Sigmoid colon (tissue), 7 donors: Measurements from ENCODE around the gene DSTN. TPM values are rescaled to one million over a fixed set of nuclear protein-coding genes. Genes with fewer than 3 reads are reported as not detected.

ENCODE experiments used
- DNase-seq: peaks from one replicate; pipeline ENCODE4 v3.0.0-alpha.2; 2019
- H3K27ac ChIP-seq, 4 donors: fragments of 200-600 bp; sonication (generic); one replicate each; pipeline ENCODE4 v1.5.1; 2016 to 2019; ENCODE audit warnings: mild to moderate bottlenecking in 1 of 4
- H3K27me3 ChIP-seq, 3 donors: fragments of 200-600 bp; sonication (generic); one replicate each; pipeline ENCODE4 v1.5.1; 2019; ENCODE audit warnings: mild to moderate bottlenecking in 1 of 3
- H3K36me3 ChIP-seq, 4 donors: fragments of 200-600 bp; sonication (generic); one replicate each; pipeline ENCODE4 v1.5.1; 2016 to 2019
- H3K4me1 ChIP-seq, 4 donors: fragments of 200-600 bp; sonication (generic); one replicate each; pipeline ENCODE4 v1.5.1; 2017 to 2019
- H3K4me3 ChIP-seq, 4 donors: fragments of 200-600 bp; sonication (generic); one replicate each; pipeline ENCODE4 v1.5.1; 2017 to 2019; ENCODE audit warnings: mild to moderate bottlenecking in 2 of 4, moderate library complexity in 1 of 4
- H3K9me3 ChIP-seq, 4 donors: fragments of 200-600 bp in 3 of 4; sonication (generic) in 3 of 4; one replicate each; pipeline versions ENCODE4 v1.5.1 to v1.6.1; 2013 to 2019
- CTCF ChIP-seq, 4 experiments: fragments of 450-650 bp in 3 of 4; fragments of 200-600 bp in 1 of 4; IDR thresholded peaks; one replicate each; pipeline ENCODE4 v1.5.1; 2016 to 2019; ENCODE audit warnings: antibody characterized with exemption in 4 of 4, mild to moderate bottlenecking in 3 of 4, moderate library complexity in 2 of 4
- EP300 ChIP-seq, 4 donors: sonication (generic); formaldehyde crosslinking; IDR thresholded peaks; one replicate each; pipeline ENCODE4 v1.6.1; 2017; ENCODE audit warnings: antibody characterized with exemption in 4 of 4
- POLR2A ChIP-seq, 2 donors: fragments of 450-650 bp; IDR thresholded peaks; one replicate each; pipeline ENCODE4 v1.6.1; 2016; ENCODE audit warnings: antibody characterized with exemption in 2 of 2, mild to moderate bottlenecking in 2 of 2, moderate library complexity in 2 of 2
- POLR2AphosphoS5 ChIP-seq, 4 donors: sonication (generic); formaldehyde crosslinking; IDR thresholded peaks; one replicate each; pipeline ENCODE4 v1.6.1; 2017; ENCODE audit warnings: antibody characterized with exemption in 4 of 4
- WGBS, 2 donors: extraction: QIAGEN DNeasy Blood & Tissue Kit; methylation state at CpG; one replicate each; pipeline ENCODE4 v1.1.7; 2013; 5-methylcytosine and 5-hydroxymethylcytosine counted together
- intact Hi-C: fragments of 100-400 bp; cut with DNase I; formaldehyde crosslinking; loops from one replicate; pipeline ENCODE4 v1.15.1; 2023
- polyA plus RNA-seq, 3 donors: library from polyadenylated mRNA; stranded (reverse); fragments of 200-250 nt; gene quantifications; one replicate each; pipeline ENCODE4 v1.2.3, GENCODE V29; 2013
- total RNA-seq, 4 donors: library from RNA; depleted of rRNA; stranded (reverse); fragments of >200 nt; gene quantifications; one replicate each; pipeline ENCODE4 v1.1.0, GENCODE V29; 2016
- donor health status: healthy with polysubstance abuse.
- donor health status: Bipolar disorder and iron deficiency.
- donor health status: healthy.

The DSTN gene
- total and polyA plus RNA-seq, 7 donors, result 429 to 2,237 (median 1,872) TPM

GRCh38 chr20:17627101-17627955, 57.5 kb downstream of the DSTN start:
- H3K9me3 ChIP-seq, result no peaks in the 10 kb centered on the region
- H3K4me3 ChIP-seq, result no peak overlapping the region
- 68 to 84% methylated on average over 27 of the region's 27 CpGs for WGBS, 2 donors
- H3K36me3 ChIP-seq, result peaks cover 0 to 92% (median 58%) of the 10 kb centered on the region in 4 donors
- no peak for TF ChIP-seq EP300 (IDR thresholded peaks at IDR 0.05)
- intact Hi-C loops, result no loop called here
- peak overlapping the region in 2 of 4 donors; percentile 14 to 52 for H3K27ac ChIP-seq
- no peaks in the 10 kb centered on the region for H3K27me3 ChIP-seq
- no peaks in the 10 kb centered on the region for H3K4me1 ChIP-seq
- peak; percentile 65 for DNase-seq

GRCh38 chr20:17628101-17628841, 58.4 kb downstream of the DSTN start:
- Histone ChIP-seq H3K27me3 (no peaks in the 10 kb centered on the region), H3K9me3 (no peaks in the 10 kb centered on the region), H3K36me3 (peaks cover 7 to 92% (median 58%) of the 10 kb centered on the region in 4 donors), H3K27ac (no peak overlapping the region), H3K4me1 (no peaks in the 10 kb centered on the region), H3K4me3 (no peak overlapping the region)
- DNase-seq, result peak; percentile 55
- intact Hi-C loops, result no loop called here
- TF ChIP-seq CTCF (IDR thresholded peaks at IDR 0.05) (no peak), POLR2A (IDR thresholded peaks at IDR 0.05) (no peak), POLR2AphosphoS5 (IDR thresholded peaks at IDR 0.05) (no peak), EP300 (IDR thresholded peaks at IDR 0.05) (no peak)
- 87 to 93% methylated on average over 18 of the region's 18 CpGs for WGBS, 2 donors

- TF ChIP-seq EP300 (IDR thresholded peaks at IDR 0.05) (no peak), POLR2AphosphoS5 (IDR thresholded peaks at IDR 0.05) (no peak), CTCF (IDR thresholded peaks at IDR 0.05) (no peak), POLR2A (IDR thresholded peaks at IDR 0.05) (no peak)
- DNase-seq, result no peak
- H3K4me1 ChIP-seq, result peaks cover 0 to 4% (median 3%) of the 10 kb centered on the region in 4 donors
- H3K9me3 ChIP-seq, result no peaks in the 10 kb centered on the region
- H3K27me3 ChIP-seq, result no peaks in the 10 kb centered on the region
- H3K4me3 ChIP-seq, result no peak overlapping the region
- peaks cover 10 to 92% (median 55%) of the 10 kb centered on the region in 4 donors for H3K36me3 ChIP-seq
- H3K27ac ChIP-seq, result no peak overlapping the region
- intact Hi-C loops, result no loop called here
- 87 to 93% methylated on average over 8 of the region's 8 CpGs for WGBS, 2 donors
These were observed 59.1 kb downstream of the DSTN start for GRCh38 chr20:17629025-17629424.

GRCh38 chr20:17629678-17630089, 59.8 kb downstream of the DSTN start:
- H3K27ac ChIP-seq, result no peak overlapping the region
- H3K4me3 ChIP-seq, result no peak overlapping the region
- 94 to 96% methylated on average over 21 of the region's 21 CpGs for WGBS, 2 donors
- no peak for DNase-seq
- intact Hi-C loops, result no loop called here
- no peaks in the 10 kb centered on the region for H3K27me3 ChIP-seq
- TF ChIP-seq POLR2A (IDR thresholded peaks at IDR 0.05) (no peak), EP300 (IDR thresholded peaks at IDR 0.05) (no peak)
- no peaks in the 10 kb centered on the region for H3K9me3 ChIP-seq
- peaks cover 10 to 92% (median 50%) of the 10 kb centered on the region in 4 donors for H3K36me3 ChIP-seq
- H3K4me1 ChIP-seq, result peaks cover 0 to 10% (median 9%) of the 10 kb centered on the region in 4 donors

GRCh38 chr20:17630151-17630805, 60.4 kb downstream of the DSTN start:
- no peak for TF ChIP-seq EP300 (IDR thresholded peaks at IDR 0.05)
- TF ChIP-seq POLR2AphosphoS5 (IDR thresholded peaks at IDR 0.05), result no peak
- TF ChIP-seq CTCF (IDR thresholded peaks at IDR 0.05), result no peak
- no peak for TF ChIP-seq POLR2A (IDR thresholded peaks at IDR 0.05)
- Histone ChIP-seq H3K4me1 (peaks cover 0 to 16% (median 13%) of the 10 kb centered on the region in 4 donors), H3K27ac (no peak overlapping the region), H3K27me3 (no peaks in the 10 kb centered on the region), H3K4me3 (no peak overlapping the region), H3K9me3 (no peaks in the 10 kb centered on the region), H3K36me3 (peaks cover 10 to 92% (median 51%) of the 10 kb centered on the region in 4 donors)
- 79 to 89% methylated on average over 11 of the region's 11 CpGs for WGBS, 2 donors
- no peak for DNase-seq
- intact Hi-C loops, result no loop called here
